Measurements from ENCODE around the gene JAK1. TPM values are rescaled to one million over a fixed set of nuclear protein-coding genes. Genes with fewer than 3 reads are reported as not detected.
"Not testable (repeated sequence)": the region's sequence is repeated elsewhere in the genome, so short reads cannot be mapped to it uniquely, and the experiment has no call there.

The JAK1 gene
- total and polyA plus RNA-seq, 2 experiments from 2014 or later: 8.0 to 19.5 TPM

GRCh38 chr1:64932962-64933295, 33.4 kb downstream of the JAK1 start:
- H3F3A ChIP-seq (replicated peaks; ENCODE audit: low read depth): no peaks in the 10 kb centered on the region
- no peaks in the 10 kb centered on the region for H3K36me3 ChIP-seq (ENCODE audit: insufficient read depth)
- Mint-ChIP-seq H3K4me1 (peaks cover 35% of the 10 kb centered on the region), H3K36me3 (ENCODE audit: low read depth) (peaks cover 4% of the 10 kb centered on the region; the same call in 1 of the 3 replicates), H3K9me3 (peaks cover 9% of the 10 kb centered on the region; the same call in 2 of the 3 replicates), H3K4me3 (no peak overlapping the region), H3K27me3 (ENCODE audit: insufficient read depth, low read depth, poor library complexity) (peaks cover 1% of the 10 kb centered on the region), H3K27ac (no peak overlapping the region)
- no peak overlapping the region for H3K27ac ChIP-seq (ENCODE audit: low read depth)
- ATAC-seq: no peak
- peaks cover 17% of the 10 kb centered on the region for H3K4me1 ChIP-seq (ENCODE audit: insufficient read depth)
- no peak overlapping the region for H2AFZ ChIP-seq
- H3K9me2 ChIP-seq (ENCODE audit: insufficient read depth): 0 out of 2 replicates have a peak, but pooled peaks cover 4% of the 10 kb centered on the region
- DNase-seq (ENCODE audit: low spot score): no peak
- peaks cover 15% of the 10 kb centered on the region for H3K79me2 ChIP-seq (replicated peaks; ENCODE audit: insufficient read depth)
- TF ChIP-seq ZNF462 (CRISPR knock-in tag; IDR thresholded peaks at IDR 0.05) (no peak), STAT1 (IDR thresholded peaks at IDR 0.05; ENCODE audit: unreplicated experiment) (no peak), CREB1 (CRISPR knock-in tag; IDR thresholded peaks at IDR 0.05; ENCODE audit: low read depth) (no peak), ETS1 (IDR thresholded peaks at IDR 0.05) (no peak), EZH2 (IDR thresholded peaks at IDR 0.05; ENCODE audit: low read depth, unreplicated experiment) (no peak), CTCF (conservative IDR thresholded peaks at IDR 0.05; ENCODE audit: low read depth in 2 of 2) (no peak), EZH2phosphoT487 (IDR thresholded peaks at IDR 0.05; ENCODE audit: unreplicated experiment) (no peak), ZNF331 (CRISPR knock-in tag; IDR thresholded peaks at IDR 0.05; ENCODE audit: low read depth) (no peak)
- no peak overlapping the region for H3K4me3 ChIP-seq
- H3K4me2 ChIP-seq: no peak overlapping the region
- peaks cover 5% of the 10 kb centered on the region; the same call in 1 of the 2 replicates for H4K20me1 ChIP-seq (replicated peaks; ENCODE audit: insufficient read depth)
- no peaks in the 10 kb centered on the region for H3K27me3 ChIP-seq (ENCODE audit: insufficient read depth)

- Histone ChIP-seq H3K79me2 (replicated peaks; ENCODE audit: insufficient read depth) (peaks cover 27% of the 10 kb centered on the region), H3K4me1 (ENCODE audit: insufficient read depth) (peaks cover 27% of the 10 kb centered on the region)
- H3K27me3 Mint-ChIP-seq (ENCODE audit: insufficient read depth, low read depth, poor library complexity); H3K9me3 Mint-ChIP-seq; H3K27ac Mint-ChIP-seq; H4K20me1 ChIP-seq (replicated peaks; ENCODE audit: insufficient read depth); DNase-seq (ENCODE audit: low spot score); ATAC-seq; H3K4me3 Mint-ChIP-seq; H3K9me2 ChIP-seq (ENCODE audit: insufficient read depth); H3F3A ChIP-seq (replicated peaks; ENCODE audit: low read depth); H3K27ac ChIP-seq (ENCODE audit: low read depth); H3K4me2 ChIP-seq; H3K27me3 ChIP-seq (ENCODE audit: insufficient read depth); H3K36me3 ChIP-seq (ENCODE audit: insufficient read depth); H3K4me3 ChIP-seq; H2AFZ ChIP-seq; H3K36me3 Mint-ChIP-seq (ENCODE audit: low read depth): not testable (repeated sequence)
- H3K4me1 Mint-ChIP-seq: peaks cover 55% of the 10 kb centered on the region
Measured at GRCh38 chr1:64930640-64931039, 35.7 kb downstream of the JAK1 start.

All from GM23338 (cell line).